ENCODE measurements around the gene TACC2. TPM values are rescaled to one million over a fixed set of nuclear protein-coding genes. Genes with fewer than 3 reads are reported as not detected.

TACC2 gene
- total RNA-seq, 1 donor from 2014 or later, result 56.6 TPM

DNA sequence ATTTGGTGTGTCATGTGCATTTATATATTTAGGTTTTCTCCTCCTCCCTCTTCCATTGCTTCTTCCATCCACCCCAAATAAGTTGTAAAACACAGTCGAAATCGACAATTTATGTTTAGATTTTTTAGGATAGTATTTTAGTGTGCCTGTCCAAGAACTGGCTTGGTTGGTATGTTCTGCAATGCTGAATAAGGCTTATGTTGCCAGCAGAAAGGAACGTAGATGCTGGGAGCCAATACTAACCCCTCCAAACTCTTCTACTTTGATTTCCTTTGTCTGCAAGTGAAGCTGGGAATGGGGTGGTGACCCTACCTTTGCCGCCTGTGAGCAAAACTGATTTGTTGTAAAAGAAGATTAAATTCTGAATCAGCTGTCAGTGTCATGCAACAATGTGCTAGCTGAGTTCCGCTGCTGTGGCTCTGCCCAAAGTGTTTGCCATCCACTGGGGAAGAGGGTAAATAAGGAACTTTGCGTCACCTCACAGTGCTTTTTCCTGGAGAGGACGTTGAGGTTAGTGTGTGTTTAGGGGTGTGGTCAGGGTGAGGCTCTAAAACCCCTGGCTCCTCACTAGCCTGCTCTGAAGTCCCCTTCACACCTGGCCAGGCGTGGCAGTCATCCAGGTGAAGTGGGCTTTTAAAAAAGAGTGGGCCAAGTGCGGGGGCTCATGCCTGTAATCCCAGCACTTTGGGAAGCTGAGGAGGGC is 44.4 kb downstream of the TACC2 start:
- Mint-ChIP-seq H3K36me3 (ENCODE audit: low read depth) (no peaks in the 10 kb centered on the region), H3K9me3 (ENCODE audit: low read depth) (no peaks in the 10 kb centered on the region), H3K27ac (ENCODE audit: unreplicated experiment) (no peak overlapping the region), H3K4me3 (ENCODE audit: unreplicated experiment) (no peak overlapping the region), H3K4me1 (ENCODE audit: low read depth) (no peaks in the 10 kb centered on the region), H3K27me3 (ENCODE audit: low read depth) (no peaks in the 10 kb centered on the region)
- no peak for DNase-seq (ENCODE audit: low spot score)
- TF ChIP-seq, protein P1, sequence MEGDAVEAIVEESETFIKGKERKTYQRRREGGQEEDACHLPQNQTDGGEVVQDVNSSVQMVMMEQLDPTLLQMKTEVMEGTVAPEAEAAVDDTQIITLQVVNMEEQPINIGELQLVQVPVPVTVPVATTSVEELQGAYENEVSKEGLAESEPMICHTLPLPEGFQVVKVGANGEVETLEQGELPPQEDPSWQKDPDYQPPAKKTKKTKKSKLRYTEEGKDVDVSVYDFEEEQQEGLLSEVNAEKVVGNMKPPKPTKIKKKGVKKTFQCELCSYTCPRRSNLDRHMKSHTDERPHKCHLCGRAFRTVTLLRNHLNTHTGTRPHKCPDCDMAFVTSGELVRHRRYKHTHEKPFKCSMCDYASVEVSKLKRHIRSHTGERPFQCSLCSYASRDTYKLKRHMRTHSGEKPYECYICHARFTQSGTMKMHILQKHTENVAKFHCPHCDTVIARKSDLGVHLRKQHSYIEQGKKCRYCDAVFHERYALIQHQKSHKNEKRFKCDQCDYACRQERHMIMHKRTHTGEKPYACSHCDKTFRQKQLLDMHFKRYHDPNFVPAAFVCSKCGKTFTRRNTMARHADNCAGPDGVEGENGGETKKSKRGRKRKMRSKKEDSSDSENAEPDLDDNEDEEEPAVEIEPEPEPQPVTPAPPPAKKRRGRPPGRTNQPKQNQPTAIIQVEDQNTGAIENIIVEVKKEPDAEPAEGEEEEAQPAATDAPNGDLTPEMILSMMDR (IDR thresholded peaks at IDR 0.05), result no peak

DNA sequence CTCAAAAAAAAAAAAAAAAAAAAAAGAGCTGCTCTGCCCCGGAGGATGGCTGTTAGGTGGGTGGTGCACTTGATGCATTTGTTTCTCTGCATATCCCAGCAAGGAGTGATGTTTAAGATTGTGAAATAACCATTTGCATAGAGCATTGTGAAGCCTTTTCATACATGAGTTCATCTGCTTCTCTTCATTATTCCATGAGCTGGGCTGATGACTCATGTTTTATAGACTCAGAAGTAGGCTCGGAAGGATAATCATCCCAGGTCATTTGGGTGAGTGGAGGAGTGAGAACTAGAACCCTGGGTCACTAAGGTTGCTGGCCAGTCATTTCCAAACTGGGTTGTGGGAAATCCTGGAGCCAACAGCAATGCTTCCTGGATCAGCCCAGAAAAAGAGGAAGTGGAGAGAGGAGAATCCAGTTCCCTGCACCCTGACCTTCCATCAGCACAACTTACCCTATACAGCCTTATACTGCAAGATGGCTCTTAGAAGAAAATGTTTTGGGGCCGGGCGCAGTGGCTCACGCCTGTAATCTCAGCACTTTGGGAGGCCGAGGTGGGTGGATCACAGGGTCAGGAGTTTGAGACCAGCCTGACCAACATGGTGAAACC is 45.3 kb downstream of the TACC2 start:
- DNase-seq (ENCODE audit: low spot score), result no peak
- TF ChIP-seq, protein P1 (IDR thresholded peaks at IDR 0.05), result no peak
- no peak overlapping the region for H3K27ac Mint-ChIP-seq (ENCODE audit: unreplicated experiment)
- no peaks in the 10 kb centered on the region for H3K4me1 Mint-ChIP-seq (ENCODE audit: low read depth)
- H3K4me3 Mint-ChIP-seq (ENCODE audit: unreplicated experiment), result no peak overlapping the region
- H3K9me3 Mint-ChIP-seq (ENCODE audit: low read depth), result no peaks in the 10 kb centered on the region
- no peaks in the 10 kb centered on the region for H3K36me3 Mint-ChIP-seq (ENCODE audit: low read depth)
- H3K27me3 Mint-ChIP-seq (ENCODE audit: low read depth), result peaks cover 1% of the 10 kb centered on the region

- TF ChIP-seq, protein P1 (IDR thresholded peaks at IDR 0.05), result no peak
- no peak overlapping the region for H3K27ac Mint-ChIP-seq (ENCODE audit: unreplicated experiment)
- H3K4me1 Mint-ChIP-seq (ENCODE audit: low read depth), result peaks cover 14% of the 10 kb centered on the region
- no peak overlapping the region for H3K4me3 Mint-ChIP-seq (ENCODE audit: unreplicated experiment)
- H3K9me3 Mint-ChIP-seq (ENCODE audit: low read depth), result no peaks in the 10 kb centered on the region
- no peak for DNase-seq (ENCODE audit: low spot score)
- peaks cover 5% of the 10 kb centered on the region for H3K27me3 Mint-ChIP-seq (ENCODE audit: low read depth)
- no peaks in the 10 kb centered on the region for H3K36me3 Mint-ChIP-seq (ENCODE audit: low read depth)
Measured at GRCh38 chr10:122040786-122041185, 51.8 kb downstream of the TACC2 start.

DNA sequence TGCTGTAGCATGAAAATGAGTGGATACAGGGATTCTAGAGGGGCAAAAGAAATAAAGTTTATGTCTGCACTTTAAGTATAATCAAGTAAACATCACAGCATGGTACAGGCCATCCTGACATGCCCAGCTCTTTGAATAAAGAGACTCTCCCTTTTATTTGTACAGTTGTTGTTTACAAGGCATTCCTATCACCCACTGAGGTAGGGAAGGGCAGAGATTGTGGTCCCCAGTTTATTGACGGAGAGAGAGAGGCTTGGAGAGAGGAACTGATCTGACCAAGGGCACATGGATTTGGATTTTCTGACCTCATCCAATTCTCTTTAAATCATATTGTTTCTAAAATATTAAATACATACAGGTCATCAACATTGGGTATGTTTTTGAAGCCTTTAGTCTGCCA is 53.9 kb downstream of the TACC2 start:
- Mint-ChIP-seq H3K4me3 (ENCODE audit: unreplicated experiment) (no peak overlapping the region), H3K27ac (ENCODE audit: unreplicated experiment) (no peak overlapping the region), H3K4me1 (ENCODE audit: low read depth) (peaks cover 14% of the 10 kb centered on the region), H3K9me3 (ENCODE audit: low read depth) (no peaks in the 10 kb centered on the region), H3K36me3 (ENCODE audit: low read depth) (no peaks in the 10 kb centered on the region), H3K27me3 (ENCODE audit: low read depth) (peaks cover 5% of the 10 kb centered on the region)
- DNase-seq (ENCODE audit: low spot score), result no peak
- TF ChIP-seq, protein P1 (IDR thresholded peaks at IDR 0.05), result no peak

- H3K4me1 Mint-ChIP-seq (ENCODE audit: low read depth), result peaks cover 14% of the 10 kb centered on the region
- peak overlapping the region; percentile 88 for H3K27ac Mint-ChIP-seq (ENCODE audit: unreplicated experiment)
- no peaks in the 10 kb centered on the region for H3K36me3 Mint-ChIP-seq (ENCODE audit: low read depth)
- peak overlapping the region; percentile 61 for H3K4me3 Mint-ChIP-seq (ENCODE audit: unreplicated experiment)
- TF ChIP-seq, protein P1 (IDR thresholded peaks at IDR 0.05), result no peak
- no peaks in the 10 kb centered on the region for H3K9me3 Mint-ChIP-seq (ENCODE audit: low read depth)
- peaks cover 3% of the 10 kb centered on the region for H3K27me3 Mint-ChIP-seq (ENCODE audit: low read depth)
- DNase-seq (ENCODE audit: low spot score), result no peak
Measured at GRCh38 chr10:122044045-122044661, 55.2 kb downstream of the TACC2 start.

All from chondrocyte (in vitro differentiated cells).